Naive B cell (primary cell): ENCODE measurements around the gene ENAH. TPM values are rescaled to one million over a fixed set of nuclear protein-coding genes. Genes with fewer than 3 reads are reported as not detected.
A peak's percentile ranks its signal among the peaks of the same experiment; 100 is the strongest.

Experiments
- ATAC-seq, 2 donors: fragments of 150-1000 bp; cut with Tn5 transposase; 2 replicates each; pipeline ENCODE4 v1.10.0; 2021; ENCODE audit warnings: low read depth in 2 of 2, mild to moderate bottlenecking in 2 of 2, moderate library complexity in 2 of 2
- DNase-seq: peaks from one replicate; pipeline ENCODE4 v3.0.0; 2022
- H3K27ac Mint-ChIP-seq, 6 donors: one replicate each; pipeline ENCODE4 v1.8.0; 2020 to 2022; ENCODE audit warnings: mild to moderate bottlenecking in 6 of 6, mixed read lengths in 6 of 6, moderate library complexity in 5 of 6, inconsistent platforms in 2 of 6
- H3K27me3 Mint-ChIP-seq, 3 donors: one replicate each; pipeline ENCODE4 v1.8.0; 2021 to 2022; ENCODE audit warnings: mixed read lengths in 3 of 3, mild to moderate bottlenecking in 1 of 3
- H3K36me3 Mint-ChIP-seq, 2 donors: one replicate each; pipeline ENCODE4 v1.8.0; 2020 to 2022; ENCODE audit warnings: mixed read lengths in 2 of 2, inconsistent platforms in 1 of 2, mild to moderate bottlenecking in 1 of 2
- H3K4me1 Mint-ChIP-seq, 3 donors: one replicate each; pipeline ENCODE4 v1.8.0; 2020 to 2022; ENCODE audit warnings: mixed read lengths in 3 of 3, inconsistent platforms in 1 of 3, mild to moderate bottlenecking in 1 of 3, moderate library complexity in 1 of 3
- H3K4me3 Mint-ChIP-seq, 8 donors: one replicate each; pipeline ENCODE4 v1.8.0; 2020 to 2022; ENCODE audit warnings: mild to moderate bottlenecking in 8 of 8, mixed read lengths in 8 of 8, moderate library complexity in 8 of 8, inconsistent platforms in 2 of 8
- H3K9me3 Mint-ChIP-seq, 7 donors: one replicate each; pipeline ENCODE4 v1.8.0; 2020 to 2022; ENCODE audit warnings: mixed read lengths in 7 of 7, mild to moderate bottlenecking in 5 of 7, inconsistent platforms in 2 of 7, moderate library complexity in 1 of 7
- polyA plus RNA-seq, 6 donors: library from polyadenylated mRNA; unstranded; fragments of 300-500 nt; fragmentation: Illumina TruSeq; gene quantifications; one replicate each; pipeline ENCODE4 v1.2.3, GENCODE V29; 2021; ENCODE audit warnings: low read depth in 6 of 6

Gene ENAH
- polyA plus RNA-seq, 6 donors from 2014 or later, result 0.23 to 3.6 (median 2.0) TPM

DNA sequence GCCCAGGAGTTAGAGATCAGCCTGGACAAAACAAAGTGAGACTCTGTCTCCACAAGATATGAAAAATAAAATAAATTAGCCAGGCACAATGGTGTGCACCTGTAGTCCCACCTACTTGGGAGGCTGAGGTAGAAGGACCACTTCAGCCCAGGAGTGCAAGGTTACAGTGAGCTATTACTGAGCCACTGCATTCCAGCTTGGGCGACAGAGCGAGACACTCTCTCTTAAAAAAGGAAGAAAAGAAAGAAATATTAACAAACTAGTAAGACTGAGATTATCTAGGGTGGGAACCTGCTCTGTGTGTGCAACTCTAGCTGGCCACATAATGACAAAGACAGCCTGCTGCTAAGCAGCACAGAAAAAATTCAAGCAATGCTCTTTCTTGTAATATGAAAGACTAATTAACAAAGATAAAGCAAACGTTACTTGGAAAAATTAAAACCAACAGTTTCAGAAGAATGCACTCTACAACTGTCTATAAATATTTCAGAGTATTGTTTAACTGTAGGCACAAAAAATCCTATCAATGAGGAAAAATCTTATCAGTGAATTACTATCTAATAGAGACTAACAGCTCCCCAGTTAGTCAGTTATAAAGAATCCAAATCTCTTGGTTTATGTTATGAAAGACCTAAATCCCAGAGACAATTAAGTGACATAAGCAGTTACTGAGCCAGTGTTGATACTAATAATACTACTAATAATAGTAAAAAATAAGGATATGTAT, 74.5 kb downstream of the ENAH start:
- H3K9me3 Mint-ChIP-seq, result no peaks in the 10 kb centered on the region
- no peaks in the 10 kb centered on the region for H3K27me3 Mint-ChIP-seq
- DNase-seq (no peak), ATAC-seq (no peak)
- H3K27ac Mint-ChIP-seq, result peak overlapping the region in 3 of 6 donors; percentile 6 to 24 (median 22)
- peaks cover 4 to 14% of the 10 kb centered on the region in 2 donors for H3K36me3 Mint-ChIP-seq
- peaks cover 11 to 21% (median 18%) of the 10 kb centered on the region in 3 donors for H3K4me1 Mint-ChIP-seq
- H3K4me3 Mint-ChIP-seq, result peak overlapping the region in 1 of 8 donors; percentile 9

- no peaks in the 10 kb centered on the region for H3K9me3 Mint-ChIP-seq
- DNase-seq (no peak), ATAC-seq (no peak)
- no peaks in the 10 kb centered on the region for H3K27me3 Mint-ChIP-seq
- no peak overlapping the region for H3K4me3 Mint-ChIP-seq
- H3K36me3 Mint-ChIP-seq, result peaks cover 0 to 3% of the 10 kb centered on the region in 2 donors
- H3K4me1 Mint-ChIP-seq, result peaks cover 11 to 20% (median 18%) of the 10 kb centered on the region in 3 donors
- no peak overlapping the region for H3K27ac Mint-ChIP-seq
Measured at GRCh38 chr1:225577241-225577640, 75.7 kb downstream of the ENAH start.

GRCh38 chr1:225573216-225573615, 79.7 kb downstream of the ENAH start:
- Mint-ChIP-seq H3K9me3 (no peaks in the 10 kb centered on the region), H3K27ac (no peak overlapping the region), H3K4me1 (peaks cover 9 to 14% (median 13%) of the 10 kb centered on the region in 3 donors), H3K36me3 (no peaks in the 10 kb centered on the region), H3K4me3 (no peak overlapping the region), H3K27me3 (no peaks in the 10 kb centered on the region)
- ATAC-seq (no peak), DNase-seq (no peak)

- H3K4me3 Mint-ChIP-seq, result no peak overlapping the region
- ATAC-seq (no peak), DNase-seq (no peak)
- H3K27me3 Mint-ChIP-seq, result no peaks in the 10 kb centered on the region
- no peaks in the 10 kb centered on the region for H3K9me3 Mint-ChIP-seq
- H3K4me1 Mint-ChIP-seq, result peaks cover 3 to 8% (median 6%) of the 10 kb centered on the region in 3 donors
- H3K36me3 Mint-ChIP-seq, result no peaks in the 10 kb centered on the region
- no peak overlapping the region for H3K27ac Mint-ChIP-seq
Measured at GRCh38 chr1:225572422-225572821, 80.5 kb downstream of the ENAH start.

DNA sequence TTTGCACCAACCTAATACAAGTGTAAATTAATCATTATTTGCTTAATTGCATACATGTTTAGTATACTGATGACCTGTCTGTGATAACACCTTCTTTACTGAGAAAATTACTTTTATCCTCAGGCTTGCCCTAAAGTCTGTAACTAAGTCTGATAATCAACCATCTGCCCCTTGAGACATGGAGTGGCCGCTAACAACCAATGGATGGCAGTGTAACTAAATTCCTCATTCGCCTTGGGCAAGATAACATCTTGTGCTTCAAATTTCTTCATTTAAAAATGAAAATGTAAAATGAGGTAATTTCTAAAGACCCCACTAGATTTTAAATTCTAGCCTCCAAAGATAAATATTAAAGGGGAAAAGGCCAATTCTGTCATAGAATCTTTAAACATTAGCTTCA, 85.1 kb downstream of the ENAH start:
- peaks cover 0 to 8% of the 10 kb centered on the region in 2 donors for H3K36me3 Mint-ChIP-seq
- H3K9me3 Mint-ChIP-seq, result no peaks in the 10 kb centered on the region
- no peaks in the 10 kb centered on the region for H3K27me3 Mint-ChIP-seq
- ATAC-seq (no peak), DNase-seq (no peak)
- no peak overlapping the region for H3K4me3 Mint-ChIP-seq
- no peaks in the 10 kb centered on the region for H3K4me1 Mint-ChIP-seq
- H3K27ac Mint-ChIP-seq, result peak overlapping the region in 1 of 6 donors; percentile 47

DNA sequence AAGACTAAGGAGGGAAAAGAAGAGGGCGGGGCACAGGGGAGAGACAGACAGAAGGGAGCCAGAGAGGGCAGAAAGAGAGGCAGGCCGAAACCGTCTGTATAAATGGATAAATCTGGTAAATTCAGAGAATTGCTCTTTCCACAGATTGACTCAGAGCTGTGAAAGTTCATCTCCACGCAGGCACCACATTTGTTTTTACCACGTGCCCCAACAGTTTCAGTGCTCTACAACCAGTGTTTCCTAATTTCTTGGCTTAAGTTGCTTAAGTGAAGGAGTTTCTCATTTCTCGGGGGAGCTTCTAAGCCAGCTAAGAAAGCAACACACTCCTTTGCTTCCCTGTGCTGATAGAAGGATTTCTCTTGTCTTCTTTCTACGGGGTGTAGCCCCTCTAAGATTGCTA, 87.1 kb downstream of the ENAH start:
- no peak for ATAC-seq
- Mint-ChIP-seq H3K4me1 (no peaks in the 10 kb centered on the region), H3K4me3 (no peak overlapping the region), H3K27ac (no peak overlapping the region), H3K27me3 (no peaks in the 10 kb centered on the region), H3K36me3 (peaks cover 0 to 12% of the 10 kb centered on the region in 2 donors), H3K9me3 (no peaks in the 10 kb centered on the region)
- no peak for DNase-seq

GRCh38 chr1:225561675-225562074, 91.2 kb downstream of the ENAH start:
- Mint-ChIP-seq H3K27ac (peak overlapping the region in 2 of 6 donors; percentile 30 to 81), H3K9me3 (no peaks in the 10 kb centered on the region), H3K4me1 (no peaks in the 10 kb centered on the region), H3K36me3 (peaks cover 0 to 10% of the 10 kb centered on the region in 2 donors), H3K27me3 (no peaks in the 10 kb centered on the region), H3K4me3 (no peak overlapping the region)
- ATAC-seq, result no peak
- no peak for DNase-seq

DNA sequence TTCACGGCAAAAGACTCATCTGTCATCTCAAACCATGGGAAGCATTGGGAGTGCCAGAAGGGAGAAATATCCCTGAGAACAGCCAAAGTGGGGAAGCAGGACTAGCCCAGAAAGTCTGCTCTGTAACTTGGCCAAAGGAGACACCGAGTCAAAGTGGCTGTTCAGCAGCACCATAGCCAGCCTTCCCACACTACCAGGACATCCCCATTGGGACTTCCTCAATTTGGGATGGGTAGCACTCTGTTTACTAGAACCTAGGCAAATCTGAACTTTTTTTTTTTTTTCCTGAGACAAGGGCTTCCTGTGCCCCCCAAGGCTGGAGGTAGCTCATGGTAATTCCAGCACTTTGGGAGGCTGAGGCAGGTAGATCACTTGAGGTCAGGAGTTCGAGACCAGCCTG, 93.0 kb downstream of the ENAH start:
- Mint-ChIP-seq H3K36me3 (peaks cover 0 to 4% of the 10 kb centered on the region in 2 donors), H3K27me3 (no peaks in the 10 kb centered on the region), H3K9me3 (no peaks in the 10 kb centered on the region), H3K27ac (peak overlapping the region in 2 of 6 donors; percentile 21 to 28), H3K4me1 (no peaks in the 10 kb centered on the region), H3K4me3 (no peak overlapping the region)
- ATAC-seq (no peak), DNase-seq (no peak)

DNA sequence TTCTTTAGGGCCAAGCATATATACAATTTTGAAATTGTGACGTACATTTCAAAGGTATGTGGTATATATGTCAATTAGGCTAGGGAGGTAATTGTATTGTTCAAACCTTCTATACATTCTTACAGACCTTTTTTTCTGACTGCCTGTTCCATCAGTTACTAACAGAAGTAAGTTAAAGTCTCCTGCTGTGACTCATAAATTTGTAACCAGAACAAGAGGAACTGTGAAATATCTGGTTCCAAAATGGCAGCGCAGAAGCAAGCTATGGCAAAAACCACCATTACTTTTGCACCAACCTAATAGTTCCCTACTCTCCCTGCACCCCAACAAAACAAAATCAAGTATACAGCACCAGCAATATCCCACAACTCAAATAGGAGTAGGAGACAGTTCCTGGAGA, 93.6 kb downstream of the ENAH start:
- Mint-ChIP-seq H3K4me1 (no peaks in the 10 kb centered on the region), H3K27ac (peak overlapping the region in 2 of 6 donors; percentile 3 to 5), H3K27me3 (no peaks in the 10 kb centered on the region), H3K9me3 (no peaks in the 10 kb centered on the region), H3K36me3 (peaks cover 0 to 4% of the 10 kb centered on the region in 2 donors), H3K4me3 (no peak overlapping the region)
- ATAC-seq (no peak), DNase-seq (no peak)

DNA sequence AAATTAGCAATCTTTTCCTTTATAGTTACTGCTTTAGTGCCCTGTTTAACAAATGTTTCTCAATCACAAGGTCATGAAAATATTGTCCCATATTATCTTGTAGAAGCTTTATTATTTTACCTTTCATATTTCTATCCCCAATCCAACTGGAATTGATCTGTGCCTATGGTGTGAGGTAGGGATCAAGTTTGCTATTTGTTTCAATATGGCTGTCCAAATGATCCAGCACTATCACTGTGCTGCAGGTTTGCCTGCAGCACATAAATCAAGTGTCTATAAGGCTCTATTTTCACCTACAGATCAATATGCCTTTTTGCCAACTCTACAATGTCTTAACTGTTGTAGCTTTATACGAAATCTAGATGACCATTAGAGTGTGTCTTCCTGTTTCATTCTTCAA, 96.2 kb downstream of the ENAH start:
- Mint-ChIP-seq H3K27me3 (no peaks in the 10 kb centered on the region), H3K4me3 (no peak overlapping the region), H3K36me3 (peaks cover 0 to 2% of the 10 kb centered on the region in 2 donors), H3K27ac (peak overlapping the region in 1 of 6 donors; percentile 24), H3K4me1 (no peaks in the 10 kb centered on the region), H3K9me3 (no peaks in the 10 kb centered on the region)
- DNase-seq, result no peak
- ATAC-seq, result no peak

- Mint-ChIP-seq H3K36me3 (no peaks in the 10 kb centered on the region), H3K9me3 (no peaks in the 10 kb centered on the region), H3K27me3 (no peaks in the 10 kb centered on the region), H3K4me3 (no peak overlapping the region), H3K27ac (peak overlapping the region in 1 of 6 donors; percentile 40), H3K4me1 (no peaks in the 10 kb centered on the region)
- ATAC-seq (no peak), DNase-seq (no peak)
Measured at GRCh38 chr1:225555821-225556220, 97.1 kb downstream of the ENAH start.

GRCh38 chr1:225554216-225554812, 98.6 kb downstream of the ENAH start:
- no peaks in the 10 kb centered on the region for H3K4me1 Mint-ChIP-seq
- no peak overlapping the region for H3K27ac Mint-ChIP-seq
- H3K27me3 Mint-ChIP-seq, result no peaks in the 10 kb centered on the region
- ATAC-seq (no peak), DNase-seq (peak; percentile 18)
- no peaks in the 10 kb centered on the region for H3K9me3 Mint-ChIP-seq
- H3K4me3 Mint-ChIP-seq, result no peak overlapping the region
- peaks cover 0 to 4% of the 10 kb centered on the region in 2 donors for H3K36me3 Mint-ChIP-seq

DNA sequence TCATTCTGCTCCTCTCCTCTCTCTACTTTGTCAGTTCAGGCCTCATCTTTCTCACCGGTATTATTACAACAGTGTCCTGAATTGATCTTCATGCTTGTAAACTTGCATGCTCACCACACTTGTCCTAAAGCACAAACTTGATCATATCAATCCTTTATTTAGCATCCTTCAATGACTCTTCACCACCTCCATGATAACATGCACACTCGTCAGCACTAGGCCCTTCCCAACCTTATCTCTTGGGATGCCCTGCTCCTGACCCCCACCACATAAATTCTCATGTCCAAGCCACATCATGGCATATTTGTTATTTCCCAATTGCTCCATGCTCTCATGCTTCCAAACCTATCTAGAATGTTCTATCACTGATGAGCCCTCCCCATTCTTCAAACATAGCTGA, 103.1 kb downstream of the ENAH start:
- ATAC-seq (no peak), DNase-seq (no peak)
- Mint-ChIP-seq H3K4me1 (peaks cover 5 to 7% (median 6%) of the 10 kb centered on the region in 3 donors), H3K4me3 (no peak overlapping the region), H3K27me3 (no peaks in the 10 kb centered on the region), H3K36me3 (peaks cover 0 to 4% of the 10 kb centered on the region in 2 donors), H3K27ac (peak overlapping the region in 1 of 6 donors; percentile 61), H3K9me3 (no peaks in the 10 kb centered on the region)

DNA sequence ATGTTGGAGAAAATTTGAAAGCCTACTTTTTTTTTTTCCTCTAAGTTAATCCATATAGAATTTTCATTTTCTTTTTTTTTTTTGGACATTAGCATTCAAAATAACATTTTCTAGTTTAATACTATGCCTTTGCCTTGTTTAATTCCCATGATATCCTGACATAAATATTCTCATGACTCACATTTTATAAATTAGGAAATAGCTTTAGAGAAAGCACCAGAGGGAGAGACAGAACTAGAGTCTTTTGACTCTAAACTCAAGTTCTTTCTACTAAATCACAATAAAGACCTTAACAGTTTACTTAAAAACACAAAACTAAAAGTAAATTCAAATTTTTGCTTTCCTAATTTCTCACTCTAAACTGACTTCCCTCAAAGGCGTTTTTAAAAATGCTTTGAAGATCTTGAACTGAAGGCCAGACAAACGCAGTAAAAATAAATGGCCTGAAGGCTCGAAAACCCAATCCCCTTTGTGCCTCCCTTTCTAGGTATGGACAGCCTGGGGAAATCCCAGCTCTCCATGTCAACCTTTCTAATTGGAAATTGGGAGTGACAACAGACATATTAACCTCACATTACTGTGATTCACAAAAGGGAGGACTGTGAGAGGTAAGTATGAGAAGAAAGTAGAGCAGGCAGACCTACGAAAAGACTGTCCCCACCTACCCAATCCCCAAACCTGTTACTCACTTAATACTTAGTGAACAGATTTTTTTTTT, 104.6 kb downstream of the ENAH start:
- H3K27ac Mint-ChIP-seq, result peak overlapping the region in 1 of 6 donors; percentile 86
- no peak overlapping the region for H3K4me3 Mint-ChIP-seq
- peaks cover 0 to 4% of the 10 kb centered on the region in 2 donors for H3K36me3 Mint-ChIP-seq
- H3K4me1 Mint-ChIP-seq, result peaks cover 6 to 8% (median 7%) of the 10 kb centered on the region in 3 donors
- no peaks in the 10 kb centered on the region for H3K27me3 Mint-ChIP-seq
- DNase-seq (no peak), ATAC-seq (no peak)
- H3K9me3 Mint-ChIP-seq, result no peaks in the 10 kb centered on the region
